ENCODE results near the gene ARHGAP15.

- TF ChIP-seq EZH2phosphoT487 (IDR thresholded peaks at IDR 0.05; ENCODE audit: insufficient read depth, low read depth) (no peak), EZH2 (IDR thresholded peaks at IDR 0.05; ENCODE audit: insufficient read depth, poor library complexity, severe bottlenecking) (no peak)
Measured at GRCh38 chr2:143458258-143459190, 329.3 kb downstream of the ARHGAP15 start.
